K562 (cell line): ENCODE data around the gene PEBP1. TPM values are rescaled to one million over a fixed set of nuclear protein-coding genes. Genes with fewer than 3 reads are reported as not detected.

Experiments used
- CREB1 ChIP-seq, 2 experiments: sonication (generic) in 1 of 2; formaldehyde crosslinking in 1 of 2; IDR thresholded peaks; 2 replicates each; pipeline versions ENCODE4 v1.6.1 to v1.8.0; 2012 to 2022; ENCODE audit warnings: inconsistent platforms in 1 of 2, mild to moderate bottlenecking in 1 of 2, missing genetic modification reagents in 1 of 2, moderate library complexity in 1 of 2
- CREM ChIP-seq: IDR thresholded peaks from 2 replicates; pipeline ENCODE4 v1.6.1; 2014; ENCODE audit warnings: antibody characterized with exemption, low read depth
- OTX1 ChIP-seq: fragments of 450-650 bp; formaldehyde crosslinking; IDR thresholded peaks from 2 replicates; pipeline ENCODE4 v1.4.0; 2022; ENCODE audit warnings: mild to moderate bottlenecking
- RB1 ChIP-seq: fragments of 450-650 bp; IDR thresholded peaks from 2 replicates; pipeline ENCODE4 v1.6.1; 2017; ENCODE audit warnings: low read depth, mild to moderate bottlenecking
- SIN3A ChIP-seq, 2 experiments: fragments of 150-350 bp in 1 of 2; IDR thresholded peaks; 2 replicates each; pipeline ENCODE4 v1.6.1; 2011 to 2016; ENCODE audit warnings: borderline replicate concordance in 2 of 2, low read depth in 2 of 2, low read length in 2 of 2, mild to moderate bottlenecking in 2 of 2, moderate library complexity in 2 of 2; ENCODE audit not compliant: control insufficient read depth in 1 of 2
- SREBF2 ChIP-seq: sonication (generic); formaldehyde crosslinking; IDR thresholded peaks from 2 replicates; pipeline ENCODE4 v1.4.0; 2020; ENCODE audit warnings: mild to moderate bottlenecking, missing genetic modification reagents
- TCFL5 ChIP-seq: fragments of 250-450 bp; sonication (Bioruptor Pico); conservative IDR thresholded peaks from 2 replicates; pipeline ENCODE4 v1.6.1; 2021; ENCODE audit warnings: mild to moderate bottlenecking, moderate library complexity, matching md5 sums
- TGIF2 ChIP-seq: sonication (generic); formaldehyde crosslinking; IDR thresholded peaks from 2 replicates; pipeline ENCODE4 v1.8.1; 2022; ENCODE audit warnings: mild to moderate bottlenecking, missing genetic modification reagents, moderate library complexity
- TRIM28 ChIP-seq: fragments of 450-650 bp; IDR thresholded peaks from 2 replicates; pipeline ENCODE4 v1.6.1; 2017
- ZNF174 ChIP-seq: fragments of 250-450 bp; sonication (Bioruptor Pico); IDR thresholded peaks from 2 replicates; pipeline ENCODE4 v1.4.0; 2020; ENCODE audit warnings: mild to moderate bottlenecking
- ZNF282 ChIP-seq: sonication (generic); formaldehyde crosslinking; IDR thresholded peaks from 2 replicates; pipeline ENCODE4 v1.8.1; 2023; ENCODE audit warnings: missing genetic modification reagents
- polyA plus RNA-seq, 8 experiments: library from polyadenylated mRNA; depleted of rRNA in 4 of 8; stranded (reverse) in 5 of 8; unstranded in 3 of 8; fragments of >200 nt; fragmentation: Nextera tagmentation in 2 of 8; fragmentation: Illumina TruSeq in 1 of 8; extraction: Ambion mirVana in 2 of 8; extraction: Trizol in 1 of 8; gene quantifications; 2 replicates each; pipeline versions ENCODE4 v1.2.1 to v1.2.3, GENCODE V29; 2011 to 2014; ENCODE audit warnings: inconsistent platforms in 1 of 8, missing spikeins in 1 of 8
- total RNA-seq, 7 experiments: library from RNA; depleted of rRNA in 6 of 7; stranded (reverse); fragments of >200 nt in 6 of 7; fragmentation: Illumina TruSeq in 2 of 7; extraction: Trizol in 2 of 7; gene quantifications; 2 replicates each; pipeline versions ENCODE4 v1.2.1 to v1.2.3, GENCODE V29; 2011 to 2021; ENCODE audit warnings: low replicate concordance in 1 of 7
- TF ChIP-seq, protein P1 (sequence below): fragments of 250-450 bp; sonication (Bioruptor Pico); IDR thresholded peaks from 2 replicates; pipeline ENCODE4 v1.4.0; 2020
- TF ChIP-seq, protein P2 (sequence below): fragments of 200-800 bp; sonication (Bioruptor generic); IDR thresholded peaks from 2 replicates; pipeline ENCODE4 v1.6.1; 2017; ENCODE audit warnings: missing genetic modification characterization, missing compliant biosample characterization
- TF ChIP-seq, protein P3 (sequence below): sonication (generic); formaldehyde crosslinking; IDR thresholded peaks from 2 replicates; pipeline ENCODE4 v1.4.0; 2020; ENCODE audit warnings: mild to moderate bottlenecking, missing genetic modification reagents
- TF ChIP-seq, protein P4 (sequence below): fragments of 200-800 bp; sonication (Bioruptor generic); IDR thresholded peaks from 2 replicates; pipeline ENCODE4 v1.6.1; 2017; ENCODE audit warnings: missing genetic modification characterization, missing compliant biosample characterization
- TF ChIP-seq, protein P5 (sequence below): sonication (generic); formaldehyde crosslinking; IDR thresholded peaks from 2 replicates; pipeline ENCODE4 v1.8.0; 2022; ENCODE audit warnings: mild to moderate bottlenecking, missing genetic modification reagents, borderline replicate concordance

PEBP1 gene
- total and polyA plus RNA-seq, 9 of the 15 experiments (the other 6 are each of a cell fraction or from before 2014, with no cell fraction given) = 77.3 to 207 (median 153) TPM

DNA sequence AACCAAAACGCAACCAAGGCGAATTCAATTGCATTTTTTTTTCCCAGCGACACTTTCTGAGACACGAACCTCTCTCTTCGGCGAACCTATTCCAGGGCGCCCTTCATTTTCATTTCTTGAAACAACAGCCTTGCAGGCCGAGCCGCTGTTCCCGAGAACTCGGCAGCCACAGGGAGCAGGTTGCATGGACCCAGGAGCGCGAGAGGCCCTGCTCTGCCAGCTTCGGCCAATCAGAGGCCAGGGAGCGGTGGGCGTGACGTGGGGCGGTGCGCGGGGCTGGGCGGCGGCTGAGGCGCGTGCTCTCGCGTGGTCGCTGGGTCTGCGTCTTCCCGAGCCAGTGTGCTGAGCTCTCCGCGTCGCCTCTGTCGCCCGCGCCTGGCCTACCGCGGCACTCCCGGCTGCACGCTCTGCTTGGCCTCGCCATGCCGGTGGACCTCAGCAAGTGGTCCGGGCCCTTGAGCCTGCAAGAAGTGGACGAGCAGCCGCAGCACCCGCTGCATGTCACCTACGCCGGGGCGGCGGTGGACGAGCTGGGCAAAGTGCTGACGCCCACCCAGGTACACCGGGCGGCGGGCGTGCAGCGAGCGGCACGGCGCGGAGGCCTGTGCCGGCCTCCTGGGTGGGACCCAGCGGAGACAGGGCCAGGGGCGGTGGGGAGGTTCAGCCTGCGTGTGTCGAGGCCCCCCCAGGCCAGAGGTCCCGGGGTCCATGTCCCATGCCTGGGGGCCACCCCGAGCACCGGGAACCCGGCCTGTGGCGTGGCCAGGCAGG, at the start of gene PEBP1 (continued):
- TF ChIP-seq, protein P1, sequence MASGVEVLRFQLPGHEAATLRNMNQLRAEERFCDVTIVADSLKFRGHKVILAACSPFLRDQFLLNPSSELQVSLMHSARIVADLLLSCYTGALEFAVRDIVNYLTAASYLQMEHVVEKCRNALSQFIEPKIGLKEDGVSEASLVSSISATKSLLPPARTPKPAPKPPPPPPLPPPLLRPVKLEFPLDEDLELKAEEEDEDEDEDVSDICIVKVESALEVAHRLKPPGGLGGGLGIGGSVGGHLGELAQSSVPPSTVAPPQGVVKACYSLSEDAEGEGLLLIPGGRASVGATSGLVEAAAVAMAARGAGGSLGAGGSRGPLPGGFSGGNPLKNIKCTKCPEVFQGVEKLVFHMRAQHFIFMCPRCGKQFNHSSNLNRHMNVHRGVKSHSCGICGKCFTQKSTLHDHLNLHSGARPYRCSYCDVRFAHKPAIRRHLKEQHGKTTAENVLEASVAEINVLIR = 0 out of 2 replicates have a peak, but pooled peaks have one; percentile 7
- TF ChIP-seq ZNF174 (CRISPR knock-in tag) = no peak
- TF ChIP-seq TCFL5 = no peak
- peak; percentile 90 for TF ChIP-seq CREM
- TF ChIP-seq, protein P2, sequence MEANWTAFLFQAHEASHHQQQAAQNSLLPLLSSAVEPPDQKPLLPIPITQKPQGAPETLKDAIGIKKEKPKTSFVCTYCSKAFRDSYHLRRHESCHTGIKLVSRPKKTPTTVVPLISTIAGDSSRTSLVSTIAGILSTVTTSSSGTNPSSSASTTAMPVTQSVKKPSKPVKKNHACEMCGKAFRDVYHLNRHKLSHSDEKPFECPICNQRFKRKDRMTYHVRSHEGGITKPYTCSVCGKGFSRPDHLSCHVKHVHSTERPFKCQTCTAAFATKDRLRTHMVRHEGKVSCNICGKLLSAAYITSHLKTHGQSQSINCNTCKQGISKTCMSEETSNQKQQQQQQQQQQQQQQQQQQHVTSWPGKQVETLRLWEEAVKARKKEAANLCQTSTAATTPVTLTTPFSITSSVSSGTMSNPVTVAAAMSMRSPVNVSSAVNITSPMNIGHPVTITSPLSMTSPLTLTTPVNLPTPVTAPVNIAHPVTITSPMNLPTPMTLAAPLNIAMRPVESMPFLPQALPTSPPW (CRISPR knock-in tag) = 0 out of 2 replicates have a peak, but pooled peaks have one; percentile 19
- TF ChIP-seq OTX1 = no peak
- TF ChIP-seq, protein P3, sequence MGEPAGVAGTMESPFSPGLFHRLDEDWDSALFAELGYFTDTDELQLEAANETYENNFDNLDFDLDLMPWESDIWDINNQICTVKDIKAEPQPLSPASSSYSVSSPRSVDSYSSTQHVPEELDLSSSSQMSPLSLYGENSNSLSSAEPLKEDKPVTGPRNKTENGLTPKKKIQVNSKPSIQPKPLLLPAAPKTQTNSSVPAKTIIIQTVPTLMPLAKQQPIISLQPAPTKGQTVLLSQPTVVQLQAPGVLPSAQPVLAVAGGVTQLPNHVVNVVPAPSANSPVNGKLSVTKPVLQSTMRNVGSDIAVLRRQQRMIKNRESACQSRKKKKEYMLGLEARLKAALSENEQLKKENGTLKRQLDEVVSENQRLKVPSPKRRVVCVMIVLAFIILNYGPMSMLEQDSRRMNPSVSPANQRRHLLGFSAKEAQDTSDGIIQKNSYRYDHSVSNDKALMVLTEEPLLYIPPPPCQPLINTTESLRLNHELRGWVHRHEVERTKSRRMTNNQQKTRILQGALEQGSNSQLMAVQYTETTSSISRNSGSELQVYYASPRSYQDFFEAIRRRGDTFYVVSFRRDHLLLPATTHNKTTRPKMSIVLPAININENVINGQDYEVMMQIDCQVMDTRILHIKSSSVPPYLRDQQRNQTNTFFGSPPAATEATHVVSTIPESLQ = peak; percentile 81; the same call in 1 of the 2 replicates
- no peak; the same call in 1 of the 2 replicates for TF ChIP-seq RB1
- TF ChIP-seq TRIM28 = no peak
- no peak for TF ChIP-seq SREBF2 (CRISPR knock-in tag)
- TF ChIP-seq ZNF282 = 0 out of 2 replicates have a peak, but pooled peaks have one; percentile 68
- TF ChIP-seq, protein P4, sequence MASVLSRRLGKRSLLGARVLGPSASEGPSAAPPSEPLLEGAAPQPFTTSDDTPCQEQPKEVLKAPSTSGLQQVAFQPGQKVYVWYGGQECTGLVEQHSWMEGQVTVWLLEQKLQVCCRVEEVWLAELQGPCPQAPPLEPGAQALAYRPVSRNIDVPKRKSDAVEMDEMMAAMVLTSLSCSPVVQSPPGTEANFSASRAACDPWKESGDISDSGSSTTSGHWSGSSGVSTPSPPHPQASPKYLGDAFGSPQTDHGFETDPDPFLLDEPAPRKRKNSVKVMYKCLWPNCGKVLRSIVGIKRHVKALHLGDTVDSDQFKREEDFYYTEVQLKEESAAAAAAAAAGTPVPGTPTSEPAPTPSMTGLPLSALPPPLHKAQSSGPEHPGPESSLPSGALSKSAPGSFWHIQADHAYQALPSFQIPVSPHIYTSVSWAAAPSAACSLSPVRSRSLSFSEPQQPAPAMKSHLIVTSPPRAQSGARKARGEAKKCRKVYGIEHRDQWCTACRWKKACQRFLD (CRISPR knock-in tag) = peak; percentile 78
- peak; percentile 73 for TF ChIP-seq CREB1 (IDR thresholded peaks at IDR 0.05)
- TF ChIP-seq CREB1 (CRISPR knock-in tag; IDR thresholded peaks at IDR 0.05) = peak; percentile 87
- TF ChIP-seq, protein P5, sequence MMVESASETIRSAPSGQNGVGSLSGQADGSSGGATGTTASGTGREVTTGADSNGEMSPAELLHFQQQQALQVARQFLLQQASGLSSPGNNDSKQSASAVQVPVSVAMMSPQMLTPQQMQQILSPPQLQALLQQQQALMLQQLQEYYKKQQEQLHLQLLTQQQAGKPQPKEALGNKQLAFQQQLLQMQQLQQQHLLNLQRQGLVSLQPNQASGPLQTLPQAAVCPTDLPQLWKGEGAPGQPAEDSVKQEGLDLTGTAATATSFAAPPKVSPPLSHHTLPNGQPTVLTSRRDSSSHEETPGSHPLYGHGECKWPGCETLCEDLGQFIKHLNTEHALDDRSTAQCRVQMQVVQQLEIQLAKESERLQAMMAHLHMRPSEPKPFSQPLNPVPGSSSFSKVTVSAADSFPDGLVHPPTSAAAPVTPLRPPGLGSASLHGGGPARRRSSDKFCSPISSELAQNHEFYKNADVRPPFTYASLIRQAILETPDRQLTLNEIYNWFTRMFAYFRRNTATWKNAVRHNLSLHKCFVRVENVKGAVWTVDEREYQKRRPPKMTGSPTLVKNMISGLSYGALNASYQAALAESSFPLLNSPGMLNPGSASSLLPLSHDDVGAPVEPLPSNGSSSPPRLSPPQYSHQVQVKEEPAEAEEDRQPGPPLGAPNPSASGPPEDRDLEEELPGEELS (CRISPR knock-in tag) = peak; percentile 19; the same call in 1 of the 2 replicates
- TF ChIP-seq SIN3A (IDR thresholded peaks at IDR 0.05; ENCODE audit: borderline replicate concordance in 2 of 2, control insufficient read depth in 1 of 2, low read depth in 2 of 2, low read length in 2 of 2) = peak; percentile 74 to 77; a peak in 1 of 4 replicates
- TF ChIP-seq TGIF2 = peak; percentile 62; the same call in 1 of the 2 replicates
